Ecto neural progenitor cell (in vitro differentiated cells): ENCODE results near the gene GPBP1.
"Not testable (repeated sequence)": the region's sequence is repeated elsewhere in the genome, so short reads cannot be mapped to it uniquely, and the experiment has no call there.

Source experiments
- DNase-seq: peaks from one replicate; pipeline ENCODE4 v3.0.0-alpha.2; 2018; ENCODE audit warnings: low spot score

Gene GPBP1

DNA sequence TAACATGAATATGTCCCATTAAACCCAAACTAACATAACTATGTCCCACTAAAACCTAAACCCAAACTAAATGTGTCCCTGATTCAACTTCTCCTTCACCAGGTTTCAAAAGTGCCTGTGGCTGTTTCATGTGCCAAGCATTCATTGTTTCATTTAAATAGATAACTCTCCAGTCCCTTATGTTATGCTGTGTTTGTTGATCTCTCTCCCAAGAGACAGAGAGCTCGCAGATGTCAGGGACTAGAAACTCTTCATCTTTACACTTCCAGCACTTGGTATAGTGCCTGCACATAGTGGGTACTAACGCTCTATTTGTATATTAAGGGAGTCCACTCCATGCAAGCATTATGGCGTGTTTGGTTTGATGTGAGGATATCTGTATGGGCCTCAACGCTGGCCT, 118.0 kb downstream of the GPBP1 start:
- no peak for DNase-seq

DNA sequence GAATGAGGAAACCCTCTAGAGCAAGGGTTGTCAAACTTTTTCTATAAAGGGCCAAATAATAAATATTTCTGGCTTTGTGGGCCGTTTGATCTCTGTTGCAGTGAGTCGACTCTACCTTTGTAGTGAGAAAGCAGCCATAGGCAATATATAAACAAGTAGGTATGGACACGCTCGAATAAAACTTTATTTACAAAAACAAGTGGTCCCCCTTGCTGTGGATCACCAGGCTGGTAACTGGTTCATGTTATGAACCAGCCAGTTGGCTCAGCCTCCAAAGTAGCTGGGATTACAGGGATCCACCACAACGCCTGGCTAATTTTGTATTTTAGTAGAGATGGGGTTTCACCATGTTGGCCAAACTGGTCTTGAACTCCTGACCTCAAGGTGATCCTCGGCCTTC, 118.5 kb downstream of the GPBP1 start:
- DNase-seq = no peak

DNA sequence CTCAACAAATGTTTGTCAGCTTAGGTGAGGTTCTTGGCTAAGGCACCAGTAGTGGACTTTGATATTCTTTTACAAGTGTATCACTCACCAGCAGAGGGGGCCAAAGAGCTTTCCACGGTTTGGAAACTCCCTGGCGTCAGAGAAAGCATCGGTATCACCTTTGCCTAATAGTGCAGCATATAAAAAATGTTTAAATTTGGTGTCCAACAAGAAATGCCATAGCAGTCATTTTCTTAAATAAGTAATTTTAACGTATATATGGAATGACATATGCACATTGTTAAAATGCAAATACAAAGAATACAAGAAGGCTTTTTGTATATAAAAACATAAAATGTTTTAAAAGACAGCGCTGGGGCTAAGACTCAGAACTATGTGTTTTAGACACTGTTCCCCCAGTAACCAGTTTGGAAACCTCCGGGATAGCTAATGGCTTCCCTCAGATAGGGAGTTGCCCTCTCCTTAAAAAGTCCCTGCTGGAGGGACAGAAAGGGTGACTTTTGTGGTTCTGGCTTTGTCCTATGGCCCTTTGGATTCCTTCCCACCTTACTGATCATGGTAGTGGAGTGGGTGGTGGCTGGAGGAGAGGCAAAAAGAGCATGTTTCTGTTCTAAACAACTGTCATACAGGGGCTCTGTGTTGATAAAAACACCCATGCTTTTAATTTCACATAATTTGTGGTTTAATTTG, 124.6 kb downstream of the GPBP1 start:
- peak; percentile 80 for DNase-seq

DNA sequence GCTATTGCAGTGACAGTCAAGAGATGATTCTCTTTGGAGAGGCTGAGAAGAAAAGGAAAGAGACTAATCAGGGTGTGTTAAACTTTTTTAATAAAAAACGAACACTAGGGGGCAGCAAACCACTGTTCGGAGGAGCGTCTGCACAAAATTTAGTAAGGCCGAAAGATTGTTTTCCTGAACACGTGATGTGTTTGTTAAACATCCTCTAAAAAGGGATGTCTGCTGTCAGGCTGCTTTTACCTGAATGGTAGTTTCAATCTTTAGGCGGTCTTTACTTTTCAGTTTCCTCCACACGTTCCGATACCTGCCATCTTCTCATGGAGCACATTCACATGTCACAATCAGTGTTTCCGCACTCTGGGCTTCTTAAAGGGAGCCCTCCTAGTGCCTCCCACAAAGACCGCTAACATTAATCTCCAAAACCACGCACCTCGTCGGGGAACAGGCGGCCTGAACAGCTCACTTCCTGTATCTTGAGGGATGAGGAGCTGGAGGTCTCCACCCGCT, 125.2 kb downstream of the GPBP1 start:
- DNase-seq = peak; percentile 51

DNA sequence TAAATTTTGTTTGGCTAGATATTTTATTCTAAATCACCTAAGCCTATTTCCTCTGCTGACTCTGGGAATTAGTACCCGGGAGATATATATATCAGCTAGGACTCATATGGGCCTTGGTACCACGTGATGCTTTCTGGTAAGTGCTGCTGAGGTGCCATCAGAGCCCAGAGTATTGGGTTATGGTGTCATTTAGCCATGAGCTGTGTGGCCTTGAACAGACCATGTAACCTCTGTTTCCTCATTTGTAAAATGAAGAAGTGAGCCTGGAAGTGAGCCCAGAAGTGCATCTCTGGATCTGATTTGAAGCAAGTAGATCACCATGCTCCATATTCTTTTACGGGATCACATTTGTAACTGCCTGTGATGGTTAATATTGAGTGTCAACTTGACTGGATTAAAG, 126.1 kb downstream of the GPBP1 start:
- no peak for DNase-seq

DNA sequence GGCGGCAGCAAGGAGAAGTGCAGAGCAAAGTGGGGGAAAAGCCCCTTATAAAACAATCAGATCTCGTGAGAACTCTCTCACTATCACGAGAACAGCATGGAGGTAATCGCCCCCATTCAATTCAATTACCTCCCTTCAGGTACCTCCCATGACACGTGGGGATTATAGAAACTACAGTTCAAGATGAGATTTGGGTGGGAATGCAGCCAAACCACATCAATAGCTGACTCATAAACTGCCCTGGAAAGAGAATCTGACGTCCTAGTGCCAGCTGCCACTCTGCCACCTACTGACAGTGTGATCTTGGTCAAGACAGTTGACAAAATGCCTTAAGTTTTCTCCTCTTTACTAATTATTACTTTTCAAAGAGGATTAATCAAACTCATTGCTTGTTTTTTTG, 128.3 kb downstream of the GPBP1 start:
- no peak for DNase-seq

DNA sequence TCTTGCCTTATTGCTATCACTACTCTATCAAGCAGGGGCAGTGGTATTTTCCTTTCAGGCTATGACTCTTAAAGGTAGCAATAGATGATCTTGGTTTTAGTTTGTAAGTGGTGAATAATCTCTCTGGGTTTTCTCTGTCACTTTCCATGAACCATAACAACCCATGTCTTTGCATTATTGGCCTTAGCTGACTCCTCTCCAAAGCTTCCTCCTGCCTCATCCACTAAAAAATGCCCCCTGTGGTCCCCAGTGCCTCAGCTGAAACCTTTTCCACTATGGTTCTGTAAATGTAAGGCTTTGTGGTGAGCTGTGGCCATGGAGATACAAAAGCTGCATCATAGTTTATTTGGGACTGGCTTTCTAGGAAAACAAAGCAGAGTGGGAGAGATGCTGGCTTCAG, 128.8 kb downstream of the GPBP1 start:
- no peak for DNase-seq

DNA sequence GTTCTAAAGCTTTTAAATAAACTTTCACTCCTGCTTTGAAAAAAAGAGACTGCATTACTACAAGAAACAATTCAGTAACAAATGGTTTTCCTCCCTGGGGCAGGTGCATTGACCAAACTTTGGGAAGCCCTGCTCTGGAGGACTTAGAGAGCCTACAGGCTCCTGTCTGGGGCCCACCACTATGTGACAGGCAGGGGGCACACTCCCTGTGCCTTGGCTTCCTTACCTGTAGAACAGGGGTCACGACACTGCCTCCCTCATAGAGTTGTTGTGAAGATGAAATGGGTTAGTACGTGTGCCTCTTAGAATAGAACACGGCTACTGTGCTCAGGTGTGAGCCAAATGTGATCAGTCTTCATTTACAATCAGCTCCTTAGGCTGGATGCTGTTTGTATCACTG, 130.1 kb downstream of the GPBP1 start:
- DNase-seq = no peak

DNA sequence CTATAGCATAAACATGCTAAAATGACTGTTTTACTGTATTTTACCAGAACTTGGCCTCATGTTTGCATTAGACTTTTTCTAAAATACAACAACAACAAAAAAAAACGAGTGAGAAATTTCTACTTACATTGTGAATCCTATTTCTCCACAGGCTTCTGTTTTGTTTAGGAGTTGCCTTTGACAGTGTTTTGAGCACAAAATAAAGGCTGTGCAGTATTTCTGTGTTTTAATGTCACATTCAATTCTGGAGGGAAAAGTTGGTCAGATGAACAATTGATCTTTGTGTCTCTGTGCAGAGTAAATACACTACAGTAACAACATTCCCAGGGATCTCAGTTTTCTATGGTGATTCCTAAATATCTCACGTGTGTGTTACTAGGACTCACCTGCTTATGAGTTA, 131.1 kb downstream of the GPBP1 start:
- DNase-seq = no peak

DNA sequence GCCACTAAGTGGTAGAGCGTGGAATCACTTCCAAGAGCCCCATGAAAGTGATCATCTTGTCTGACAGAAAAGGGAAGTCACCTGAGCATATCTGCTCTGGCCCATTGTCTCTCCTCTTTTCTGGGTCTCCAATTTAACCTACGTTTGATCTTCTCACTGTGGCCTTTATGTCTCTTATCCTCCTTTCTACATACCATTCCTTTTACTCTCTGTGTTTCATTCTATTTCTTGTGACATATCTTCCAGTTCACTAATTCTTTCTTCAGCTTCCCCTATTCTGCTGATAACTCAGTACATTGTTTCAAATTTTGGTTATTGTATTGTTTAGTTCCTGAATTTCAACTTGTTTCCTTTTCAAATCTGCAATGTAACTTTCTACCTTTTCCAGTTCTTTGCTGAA, 132.5 kb downstream of the GPBP1 start:
- DNase-seq = no peak

DNA sequence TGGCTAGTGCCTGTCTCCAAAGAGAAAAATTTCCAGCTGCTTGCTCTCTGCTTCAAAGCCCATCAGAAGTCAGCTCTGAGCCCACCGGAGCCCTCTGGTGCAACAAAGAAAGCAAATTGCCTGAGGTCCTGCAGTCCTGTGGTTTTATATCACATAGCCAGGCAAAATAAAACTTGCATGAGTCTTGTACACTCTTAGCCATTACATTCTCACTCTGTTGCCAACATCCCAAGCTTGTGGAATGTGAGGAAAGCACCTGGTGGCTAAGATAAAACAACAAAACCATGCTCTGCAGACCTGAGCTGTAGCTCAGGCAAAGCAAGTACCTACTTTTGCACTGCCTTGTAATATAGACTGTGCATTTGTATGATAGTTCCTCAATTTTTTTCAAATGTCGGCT, 133.7 kb downstream of the GPBP1 start:
- no peak for DNase-seq

DNA sequence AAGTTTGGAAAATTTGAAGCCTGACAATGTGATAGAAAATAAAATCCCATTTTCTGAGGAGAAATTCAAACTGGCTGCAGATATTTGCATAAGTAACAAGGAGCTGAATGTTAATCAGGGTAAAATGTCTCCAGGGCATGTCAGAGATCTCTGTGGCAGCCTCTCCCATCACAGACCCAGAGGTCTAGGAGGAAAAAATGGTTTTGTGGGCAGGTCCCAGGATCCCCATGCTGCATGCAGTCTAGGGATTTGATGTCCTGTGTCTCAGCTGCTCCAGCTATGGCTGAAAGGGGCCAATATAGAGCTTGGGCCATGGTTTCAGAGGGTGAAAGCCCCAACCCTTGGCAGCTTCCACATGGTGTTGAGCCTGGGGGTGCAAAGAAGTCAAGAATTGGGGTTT, 135.2 kb downstream of the GPBP1 start:
- DNase-seq = not testable (repeated sequence)

DNA sequence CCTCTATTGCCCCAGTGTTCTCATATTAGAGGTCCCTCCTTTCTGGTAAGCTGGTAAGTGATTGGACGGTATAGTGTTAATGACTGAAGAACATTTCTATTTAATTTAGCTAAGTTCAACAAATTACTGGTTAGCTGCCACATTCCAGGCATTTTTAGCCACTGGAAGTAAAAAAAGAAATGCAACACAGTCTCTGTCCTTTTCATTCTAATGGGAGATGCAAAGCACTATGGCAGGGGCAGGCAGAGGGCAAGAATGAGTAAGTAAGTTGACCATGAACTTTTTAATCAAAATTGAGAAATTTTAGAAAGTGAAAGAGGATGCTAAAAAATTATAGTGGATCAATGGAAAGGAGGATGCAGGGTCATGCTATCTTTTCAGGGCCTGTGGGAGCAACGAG, 137.4 kb downstream of the GPBP1 start:
- no peak for DNase-seq

DNA sequence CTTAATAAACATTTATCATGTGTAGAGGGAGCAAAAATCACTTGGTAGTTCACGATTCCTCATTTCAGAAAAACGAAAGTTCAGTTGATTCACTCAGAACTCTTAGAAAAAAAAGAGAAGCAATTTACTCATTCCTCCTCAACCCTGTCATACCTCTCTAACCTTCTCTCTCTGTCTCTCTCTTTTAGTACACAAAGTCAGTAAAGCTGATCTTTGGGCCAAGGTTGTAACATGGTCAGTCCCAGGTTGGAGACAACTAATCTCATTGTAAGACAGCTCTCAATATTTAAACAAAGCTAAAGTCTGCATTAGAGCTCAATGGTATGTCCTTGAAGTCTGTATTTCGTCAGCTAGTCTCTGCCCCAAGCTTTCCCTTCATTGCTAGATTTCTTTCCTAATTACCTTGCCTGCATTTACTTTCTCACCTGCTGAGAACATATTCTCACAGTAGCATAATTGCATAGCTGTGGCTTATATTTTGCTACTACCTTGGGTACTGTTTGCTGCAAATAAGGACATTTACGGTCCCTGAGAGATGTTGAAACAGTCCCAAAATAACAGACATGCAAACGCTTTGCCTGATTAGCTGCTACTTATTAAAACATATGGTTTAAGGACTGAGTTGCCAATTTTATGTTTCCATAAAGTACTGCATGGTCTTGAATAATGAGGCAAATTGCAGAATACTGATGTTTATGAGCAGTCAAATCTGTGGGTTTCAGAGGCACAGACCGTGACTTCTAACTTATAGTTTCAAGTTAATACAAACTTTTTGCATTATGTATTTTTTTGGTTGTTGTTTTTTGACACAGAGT, 138.3 kb downstream of the GPBP1 start:
- DNase-seq = no peak

DNA sequence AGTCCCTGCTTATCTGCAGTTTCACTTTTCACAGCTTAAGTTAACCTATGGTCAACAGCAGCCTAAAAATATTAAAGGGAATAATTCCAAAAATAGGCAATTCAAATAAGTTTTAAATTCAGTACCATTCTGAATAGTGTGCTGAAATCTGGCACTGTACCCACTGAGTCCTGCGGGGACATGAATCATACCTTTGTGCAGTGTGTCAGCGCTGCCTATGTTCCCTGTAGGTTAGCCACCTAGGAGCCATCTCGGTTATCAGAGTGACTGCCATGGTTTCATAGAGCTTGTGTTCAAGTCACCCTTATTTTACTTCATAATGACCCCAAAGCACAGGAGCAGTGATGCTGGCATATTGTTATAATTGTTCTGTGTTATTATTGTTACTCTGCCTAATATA, 139.9 kb downstream of the GPBP1 start:
- no peak for DNase-seq
